Smooth muscle cell (in vitro differentiated cells): ENCODE data around the gene SMOC2. TPM values are rescaled to one million over a fixed set of nuclear protein-coding genes. Genes with fewer than 3 reads are reported as not detected.

Experiments
- DNase-seq: peaks from one replicate; lab custom pipeline; 2025; ENCODE audit not compliant: unreplicated experiment; lab: John Stamatoyannopoulos, UW
- H2AFZ ChIP-seq: fragments of 200-600 bp; sonication (generic); 2 replicates; pipeline ENCODE4 v1.6.0; 2016; ENCODE audit warnings: antibody characterized with exemption, low read depth, mild to moderate bottlenecking
- H3F3A ChIP-seq: fragments of 200-600 bp; sonication (generic); 2 replicates; pipeline ENCODE4 v1.6.0; 2017; ENCODE audit warnings: antibody characterized with exemption, low read depth
- H3K27ac ChIP-seq: fragments of 200-600 bp; sonication (generic); 2 replicates; pipeline ENCODE4 v1.5.1; 2016; ENCODE audit warnings: low read depth, mild to moderate bottlenecking
- H3K27me3 ChIP-seq: fragments of 200-600 bp; sonication (generic); 2 replicates; pipeline ENCODE4 v1.6.1; 2016; ENCODE audit warnings: low read depth, mild to moderate bottlenecking
- H3K36me3 ChIP-seq: fragments of 200-600 bp; sonication (generic); 2 replicates; pipeline ENCODE4 v1.5.1; 2016; ENCODE audit warnings: low read depth
- H3K4me1 ChIP-seq: fragments of 200-600 bp; sonication (generic); 2 replicates; pipeline ENCODE4 v1.5.1; 2016; ENCODE audit warnings: low read depth
- H3K4me2 ChIP-seq: fragments of 200-600 bp; sonication (generic); 2 replicates; pipeline ENCODE4 v1.6.0; 2016; ENCODE audit warnings: mild to moderate bottlenecking
- H3K4me3 ChIP-seq: fragments of 200-600 bp; sonication (generic); 2 replicates; pipeline ENCODE4 v1.5.1; 2016; ENCODE audit warnings: mild to moderate bottlenecking
- H3K79me2 ChIP-seq: fragments of 200-600 bp; sonication (generic); 2 replicates; pipeline ENCODE4 v1.6.0; 2016; ENCODE audit warnings: low read depth, mild to moderate bottlenecking
- H3K9ac ChIP-seq: fragments of 200-600 bp; sonication (generic); 2 replicates; pipeline ENCODE4 v1.6.0; 2016; ENCODE audit warnings: low read depth
- H3K9me3 ChIP-seq: fragments of 200-600 bp; sonication (generic); replicated peaks from 2 replicates; pipeline ENCODE4 v1.5.1; 2016; ENCODE audit warnings: low read depth
- H4K20me1 ChIP-seq: fragments of 200-600 bp; sonication (generic); 2 replicates; pipeline ENCODE4 v1.6.0; 2016; ENCODE audit warnings: low read depth
- WGBS: methylation state at CpG from one replicate; pipeline ENCODE4 v1.1.7; 2016; ENCODE audit warnings: low lambda C conversion rate; 5-methylcytosine and 5-hydroxymethylcytosine counted together
- polyA plus RNA-seq: library from polyadenylated mRNA; unstranded; fragments of >200 nt; fragmentation: Nextera tagmentation; extraction: Ambion mirVana; gene quantifications from 2 replicates; pipeline ENCODE4 v1.2.1, GENCODE V29; 2016
- total RNA-seq: library from RNA; depleted of rRNA; stranded (reverse); fragments of >200 nt; gene quantifications from 2 replicates; pipeline ENCODE4 v1.2.3, GENCODE V29; 2014
- TF ChIP-seq, protein P1 (sequence below): fragments of 200-600 bp; sonication (generic); IDR thresholded peaks from 2 replicates; pipeline ENCODE4 v1.5.1; 2017; ENCODE audit warnings: borderline replicate concordance, mild to moderate bottlenecking, antibody characterized with exemption; ENCODE audit not compliant: insufficient read depth, poor library complexity, severe bottlenecking

SMOC2 gene
- total and polyA plus RNA-seq, 2 experiments from 2014 or later = 0.63 to 1.2 TPM

DNA sequence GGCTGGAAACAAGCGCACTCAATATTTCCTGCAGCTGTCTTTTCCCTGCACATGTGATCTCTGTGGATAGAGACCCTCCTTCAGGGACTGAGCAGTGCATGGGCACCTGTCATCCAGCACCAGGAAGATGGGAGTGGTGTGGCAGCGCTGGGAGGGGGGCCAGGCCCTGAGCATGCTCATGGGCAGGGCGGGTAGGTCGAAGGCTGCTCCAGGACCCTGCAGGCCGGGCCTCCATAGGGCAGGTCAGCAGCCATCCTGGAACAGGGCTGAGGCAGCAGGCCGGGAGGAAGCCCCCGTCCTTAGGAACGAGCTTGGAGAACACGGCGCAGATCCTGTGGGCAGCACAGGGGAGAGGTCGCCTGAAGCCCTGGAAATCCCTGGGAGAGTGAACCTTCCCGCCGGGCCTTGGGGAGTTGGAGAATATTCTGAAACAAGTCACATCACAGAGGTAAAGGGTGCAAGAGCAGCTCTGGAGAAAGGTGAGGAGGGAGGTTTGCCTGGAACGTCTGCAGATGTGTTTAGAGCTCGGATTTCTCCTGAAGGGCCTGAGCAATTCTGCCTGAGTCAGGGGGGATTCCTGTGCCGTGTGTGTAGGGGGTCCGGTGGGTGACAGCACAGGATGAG, 133.2 kb downstream of the SMOC2 start:
- TF ChIP-seq, protein P1, sequence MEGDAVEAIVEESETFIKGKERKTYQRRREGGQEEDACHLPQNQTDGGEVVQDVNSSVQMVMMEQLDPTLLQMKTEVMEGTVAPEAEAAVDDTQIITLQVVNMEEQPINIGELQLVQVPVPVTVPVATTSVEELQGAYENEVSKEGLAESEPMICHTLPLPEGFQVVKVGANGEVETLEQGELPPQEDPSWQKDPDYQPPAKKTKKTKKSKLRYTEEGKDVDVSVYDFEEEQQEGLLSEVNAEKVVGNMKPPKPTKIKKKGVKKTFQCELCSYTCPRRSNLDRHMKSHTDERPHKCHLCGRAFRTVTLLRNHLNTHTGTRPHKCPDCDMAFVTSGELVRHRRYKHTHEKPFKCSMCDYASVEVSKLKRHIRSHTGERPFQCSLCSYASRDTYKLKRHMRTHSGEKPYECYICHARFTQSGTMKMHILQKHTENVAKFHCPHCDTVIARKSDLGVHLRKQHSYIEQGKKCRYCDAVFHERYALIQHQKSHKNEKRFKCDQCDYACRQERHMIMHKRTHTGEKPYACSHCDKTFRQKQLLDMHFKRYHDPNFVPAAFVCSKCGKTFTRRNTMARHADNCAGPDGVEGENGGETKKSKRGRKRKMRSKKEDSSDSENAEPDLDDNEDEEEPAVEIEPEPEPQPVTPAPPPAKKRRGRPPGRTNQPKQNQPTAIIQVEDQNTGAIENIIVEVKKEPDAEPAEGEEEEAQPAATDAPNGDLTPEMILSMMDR = no peak
- H3F3A ChIP-seq = no peaks in the 10 kb centered on the region
- WGBS = 96% methylated on average over 17 of the region's 17 CpGs

DNA sequence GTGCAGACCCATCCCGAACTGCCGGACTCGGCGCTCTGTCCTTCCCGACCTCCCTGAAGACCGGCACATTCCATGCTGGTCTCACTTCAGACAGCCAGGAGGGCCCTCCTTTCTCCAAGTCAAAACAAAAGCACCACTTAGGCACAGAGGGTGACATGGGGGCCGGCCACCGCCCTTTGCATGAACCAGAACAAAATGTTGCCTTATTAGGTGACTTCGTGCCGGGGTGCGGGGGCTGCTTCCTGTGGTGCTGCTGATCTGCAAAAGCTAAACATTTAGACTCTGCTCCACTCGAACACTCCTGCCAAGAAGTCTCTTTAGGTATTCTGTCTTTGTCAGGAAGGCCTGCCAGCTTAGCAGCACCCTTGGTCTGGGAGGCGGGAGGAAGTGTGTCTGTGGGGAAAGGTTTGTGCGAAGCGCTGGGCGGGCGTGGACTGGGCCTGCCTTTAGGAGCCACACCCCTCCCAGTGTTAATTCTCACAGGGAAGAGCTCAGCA, 133.8 kb downstream of the SMOC2 start:
- WGBS = 92% methylated on average over 17 of the region's 17 CpGs

More for the DNA sequence above, 133.2 kb downstream of the SMOC2 start:
- Histone ChIP-seq H3K36me3 (no peaks in the 10 kb centered on the region), H3K4me1 (no peaks in the 10 kb centered on the region), H2AFZ (no peak overlapping the region), H3K4me3 (no peak overlapping the region), H3K9me3 (no peaks in the 10 kb centered on the region), H3K27me3 (no peaks in the 10 kb centered on the region), H3K79me2 (no peaks in the 10 kb centered on the region), H3K4me2 (no peak overlapping the region), H3K27ac (no peak overlapping the region), H4K20me1 (no peaks in the 10 kb centered on the region), H3K9ac (no peak overlapping the region)
- no peak for DNase-seq

DNA sequence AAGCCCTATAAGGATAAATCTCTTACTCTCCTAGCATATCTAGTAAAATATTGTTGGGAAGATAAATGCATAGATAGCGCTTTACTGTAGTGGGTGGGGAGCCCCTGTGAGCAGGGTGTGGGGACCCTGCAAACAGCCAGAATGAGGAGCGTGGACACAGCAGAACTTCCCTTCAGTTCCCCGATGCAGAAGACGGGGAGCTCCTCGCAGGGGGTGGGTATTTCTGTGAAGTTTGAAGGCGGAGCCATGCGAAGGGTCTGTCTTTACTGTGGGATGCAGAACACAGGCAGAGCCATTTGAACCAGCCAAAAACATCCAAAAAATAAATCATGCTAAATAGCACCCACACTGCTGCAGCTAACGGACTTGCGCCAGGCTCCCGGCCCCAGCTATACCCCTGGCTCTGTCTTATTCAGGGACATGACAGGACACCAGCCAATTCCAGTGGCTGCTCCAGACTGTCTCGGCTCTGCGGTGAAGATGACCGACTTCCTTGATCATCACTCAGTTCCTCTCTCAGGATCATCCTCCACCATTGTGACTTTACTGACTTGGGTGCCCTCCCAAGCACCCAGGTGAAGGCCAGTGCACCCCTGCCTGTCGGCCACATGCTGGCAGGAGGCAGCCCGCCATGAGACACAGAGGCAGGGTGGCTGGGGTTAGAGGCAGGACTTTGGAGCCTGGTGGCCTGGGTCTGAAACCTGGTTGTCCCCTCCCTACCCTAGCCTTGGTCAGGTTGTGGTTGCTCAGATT, 134.5 kb downstream of the SMOC2 start:
- 92% methylated on average over 15 of the region's 15 CpGs for WGBS
- H3K9ac ChIP-seq = no peak overlapping the region
- H3K27ac ChIP-seq = no peak overlapping the region
- H3K36me3 ChIP-seq = no peaks in the 10 kb centered on the region
- H3K4me1 ChIP-seq = no peaks in the 10 kb centered on the region
- no peaks in the 10 kb centered on the region for H4K20me1 ChIP-seq
- H3K9me3 ChIP-seq = no peaks in the 10 kb centered on the region
- DNase-seq = no peak
- H3F3A ChIP-seq = no peaks in the 10 kb centered on the region
- TF ChIP-seq, protein P1 = no peak
- no peak overlapping the region for H3K4me3 ChIP-seq
- no peaks in the 10 kb centered on the region for H3K79me2 ChIP-seq
- no peak overlapping the region for H3K4me2 ChIP-seq
- H3K27me3 ChIP-seq = peaks cover 3% of the 10 kb centered on the region
- no peak overlapping the region for H2AFZ ChIP-seq

More for the DNA sequence above, 133.8 kb downstream of the SMOC2 start:
- Histone ChIP-seq H3K4me2 (no peak overlapping the region), H3K9ac (no peak overlapping the region), H3K4me3 (no peak overlapping the region), H3K4me1 (no peaks in the 10 kb centered on the region), H3K79me2 (no peaks in the 10 kb centered on the region), H3K9me3 (no peaks in the 10 kb centered on the region), H3K36me3 (no peaks in the 10 kb centered on the region), H4K20me1 (no peaks in the 10 kb centered on the region), H3K27ac (no peak overlapping the region), H2AFZ (no peak overlapping the region), H3F3A (no peaks in the 10 kb centered on the region), H3K27me3 (no peaks in the 10 kb centered on the region)
- TF ChIP-seq, protein P1 = no peak
- DNase-seq = no peak
